HG02759 (cell line): ENCODE data around the gene TLNRD1.

ENCODE experiments used
- ATAC-seq: cut with Tn5 transposase; IDR thresholded peaks from one replicate; pipeline ENCODE4 v1.9.1; 2021; ENCODE audit warnings: mild to moderate bottlenecking, moderate library complexity; ENCODE audit not compliant: unreplicated experiment

Gene TLNRD1

DNA sequence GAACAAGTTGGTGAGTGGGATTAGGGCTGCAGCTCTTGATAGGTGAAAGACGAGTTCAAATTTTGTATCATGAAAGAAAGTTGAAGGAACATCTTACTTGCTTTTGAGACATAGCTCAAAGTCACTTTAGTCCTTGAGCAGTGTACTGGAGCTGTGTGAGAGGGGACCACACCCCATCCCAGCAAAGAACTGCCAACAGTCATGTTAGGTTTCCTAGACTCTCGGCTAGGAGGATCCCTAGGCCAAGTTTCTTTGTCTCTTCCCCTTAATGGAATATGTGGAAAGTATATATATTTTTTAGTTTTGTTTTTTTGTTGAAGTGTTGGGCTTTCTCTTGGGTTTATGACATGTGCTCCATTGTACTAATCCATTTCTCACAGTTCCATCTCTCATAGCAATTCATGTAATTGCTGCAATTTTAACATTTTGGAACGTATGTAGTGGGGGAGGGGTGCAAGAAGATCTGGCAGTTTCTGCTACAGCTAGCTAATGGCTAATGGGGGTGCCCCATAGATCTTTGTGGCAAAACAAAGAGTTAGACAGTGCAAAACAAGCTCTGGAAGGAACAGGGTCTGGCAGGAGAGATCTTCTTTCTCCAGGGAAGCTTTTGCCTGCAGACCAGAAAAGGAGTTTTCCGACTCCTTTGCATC lies 25.1 kb downstream of the TLNRD1 start:
- no peak for ATAC-seq

DNA sequence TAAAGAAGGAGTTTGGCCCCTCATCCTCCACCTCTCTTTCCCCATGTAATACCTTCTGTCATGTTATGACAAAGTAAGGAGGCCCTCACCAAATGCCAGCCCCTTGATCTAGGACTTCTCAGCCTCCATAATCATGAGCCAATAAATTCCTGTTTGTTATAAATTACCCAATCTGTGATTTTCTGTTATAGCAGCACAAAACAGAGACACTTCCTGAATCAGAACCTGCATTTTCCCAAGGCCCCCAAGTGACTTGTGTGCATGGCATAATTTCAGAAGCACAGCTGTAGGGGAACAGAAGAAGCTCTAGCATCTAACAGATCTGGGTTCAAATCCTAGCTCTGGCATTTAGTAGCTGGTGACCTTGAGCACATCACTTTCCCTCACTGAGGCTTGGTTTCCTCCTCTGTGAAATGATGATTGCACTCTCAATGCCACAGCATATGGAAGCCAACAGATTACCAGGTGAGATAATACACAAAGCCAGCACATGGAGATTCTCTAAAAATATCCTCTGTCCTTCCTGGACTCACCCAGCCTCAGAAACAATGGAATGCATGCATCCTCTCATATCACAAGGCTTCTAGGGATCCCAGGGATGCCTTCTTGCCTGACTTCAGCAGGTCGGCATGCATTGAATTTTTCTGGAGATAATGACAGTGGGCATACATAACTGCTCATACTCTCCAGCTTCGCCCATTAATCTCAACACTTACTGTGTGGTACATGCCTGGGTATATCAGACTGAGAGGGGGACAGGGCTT lies 26.3 kb downstream of the TLNRD1 start:
- ATAC-seq: no peak

DNA sequence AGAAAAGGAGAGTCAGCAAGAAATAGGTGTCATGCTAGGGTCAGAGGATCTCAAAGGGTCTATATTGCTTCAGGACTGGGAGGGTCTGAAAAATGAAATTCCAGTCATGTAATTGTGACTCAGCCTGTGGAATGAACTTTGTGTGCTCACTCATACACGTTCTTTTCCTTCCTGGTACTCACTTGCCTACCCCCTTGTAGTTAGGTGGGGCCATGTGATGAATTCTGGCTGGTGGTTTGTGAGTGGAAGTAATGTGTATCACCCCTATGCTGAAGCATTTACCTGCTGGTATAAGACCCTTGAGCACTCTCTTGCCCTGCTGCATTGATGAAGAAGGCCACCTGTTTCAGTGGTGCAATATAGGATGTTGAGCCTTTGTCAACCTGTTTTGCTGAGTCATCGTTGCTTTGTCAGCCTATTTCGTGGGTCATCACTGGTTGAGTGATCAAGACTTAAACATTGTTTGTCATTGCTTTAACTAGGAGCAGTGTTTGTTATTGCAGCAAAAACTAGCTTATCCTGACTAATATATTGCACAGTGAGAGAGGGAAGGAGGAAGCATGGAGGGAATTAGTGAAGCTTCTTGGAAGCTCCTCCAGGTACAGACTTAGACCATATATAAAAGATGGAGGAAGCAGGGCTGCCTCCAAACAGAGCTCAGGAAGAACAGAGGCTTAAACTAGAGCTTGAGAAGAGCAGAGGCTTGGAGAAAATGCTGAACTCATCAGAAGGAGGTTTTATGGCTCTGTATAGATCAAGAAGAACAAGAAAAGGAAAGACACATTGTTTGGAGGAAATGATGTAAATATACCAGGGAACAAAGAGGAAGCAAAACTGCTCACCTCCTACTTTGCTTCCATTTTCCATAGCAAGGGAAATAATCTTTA lies 28.9 kb downstream of the TLNRD1 start:
- no peak for ATAC-seq

DNA sequence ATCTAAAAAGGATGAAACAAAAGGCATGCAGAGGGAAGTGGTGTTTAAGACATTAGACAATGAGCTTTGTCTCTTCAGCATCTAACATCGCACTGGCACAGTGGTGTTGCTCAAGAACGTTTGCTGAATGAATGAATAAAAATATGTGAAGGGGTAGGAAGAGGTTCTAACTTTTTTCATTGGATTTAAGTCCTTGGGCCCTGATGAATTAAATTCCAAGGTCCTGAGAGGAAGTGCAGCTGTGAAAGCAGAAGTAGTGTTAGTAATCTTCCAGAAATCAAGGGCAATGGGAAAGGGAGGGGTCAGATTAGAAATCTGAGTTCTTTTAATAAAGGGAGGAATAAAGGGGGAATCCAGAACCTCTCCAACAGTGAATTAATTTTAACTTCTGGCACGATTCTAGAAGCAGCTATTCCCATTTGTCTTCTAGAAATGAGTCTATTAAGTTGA lies 29.6 kb downstream of the TLNRD1 start:
- ATAC-seq: no peak

DNA sequence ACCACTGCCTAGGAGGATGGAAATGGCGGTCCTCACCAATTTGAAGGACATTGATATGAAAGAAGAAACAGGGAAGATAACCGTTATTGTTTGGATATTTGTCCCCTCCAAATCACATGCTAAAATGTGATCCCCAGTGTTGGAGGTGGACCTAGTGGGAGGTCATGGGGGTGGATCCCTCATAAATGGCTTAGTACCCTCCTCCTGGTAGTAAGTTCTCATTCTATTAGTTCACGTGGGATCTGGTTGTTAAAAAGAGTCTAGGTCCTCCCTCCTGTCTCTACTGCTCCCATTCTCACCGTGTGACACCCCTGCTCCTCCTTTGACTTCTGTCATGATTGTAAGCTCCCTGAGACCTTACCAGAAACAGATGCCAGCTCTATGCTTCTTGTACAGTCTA lies 30.5 kb downstream of the TLNRD1 start:
- ATAC-seq: no peak

DNA sequence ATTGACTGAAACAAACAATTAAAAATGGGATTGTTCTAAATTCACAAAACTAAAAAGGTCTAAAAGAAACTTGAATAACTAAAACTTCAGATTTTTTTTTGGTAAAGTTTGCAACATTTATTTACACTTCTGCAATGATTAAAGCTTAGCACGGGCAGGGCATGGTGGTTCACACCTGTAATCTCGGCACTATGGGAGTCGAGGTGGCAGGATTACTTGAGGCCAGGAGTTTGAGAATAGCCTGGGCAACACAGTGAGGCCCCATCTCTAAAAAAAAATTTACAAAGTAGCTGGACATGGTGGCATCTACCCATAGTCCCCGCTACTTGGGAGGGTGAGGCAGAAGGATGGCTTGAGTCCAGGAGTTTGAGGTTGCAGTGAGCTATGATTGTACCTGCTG lies 31.6 kb downstream of the TLNRD1 start:
- ATAC-seq: no peak

DNA sequence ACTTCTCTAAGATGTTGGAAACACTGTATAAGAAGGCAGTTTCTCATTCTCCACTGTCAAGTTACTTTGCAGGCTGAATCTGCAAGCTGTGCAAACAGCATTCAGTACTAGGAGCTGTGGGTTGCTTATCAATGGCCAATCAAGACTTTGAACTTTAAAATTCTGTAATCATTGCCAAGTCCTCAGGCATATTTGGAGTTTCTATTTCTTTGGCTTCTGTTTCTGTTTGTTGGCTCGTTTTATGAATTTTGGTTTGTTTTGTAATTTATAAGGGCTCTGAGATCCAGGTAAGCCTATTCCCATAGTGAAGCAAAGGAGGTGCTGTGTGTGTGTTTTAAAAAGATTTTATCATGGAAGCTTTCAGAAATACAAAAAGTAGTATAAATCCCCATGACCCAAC lies 32.1 kb downstream of the TLNRD1 start:
- ATAC-seq: no peak

DNA sequence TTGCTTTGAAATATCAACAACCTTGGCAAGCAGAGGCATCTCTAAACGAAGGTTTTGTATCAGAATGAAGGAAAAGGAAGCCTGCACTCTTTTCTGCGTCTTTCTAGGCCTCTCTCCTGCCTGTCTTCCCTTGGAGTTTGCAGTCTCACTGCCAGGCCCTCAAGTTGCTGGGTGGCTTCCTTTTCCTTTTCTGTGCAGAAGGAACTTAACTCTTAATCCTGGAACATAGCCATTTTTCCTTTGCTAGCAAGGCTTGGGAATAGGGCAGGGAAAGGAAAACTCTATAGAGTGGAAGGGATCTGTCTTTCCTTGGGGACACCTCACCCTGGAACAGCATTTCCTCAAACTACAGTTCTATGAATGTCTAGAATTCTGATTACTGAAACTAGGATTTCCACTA lies 32.8 kb downstream of the TLNRD1 start:
- ATAC-seq: no peak

DNA sequence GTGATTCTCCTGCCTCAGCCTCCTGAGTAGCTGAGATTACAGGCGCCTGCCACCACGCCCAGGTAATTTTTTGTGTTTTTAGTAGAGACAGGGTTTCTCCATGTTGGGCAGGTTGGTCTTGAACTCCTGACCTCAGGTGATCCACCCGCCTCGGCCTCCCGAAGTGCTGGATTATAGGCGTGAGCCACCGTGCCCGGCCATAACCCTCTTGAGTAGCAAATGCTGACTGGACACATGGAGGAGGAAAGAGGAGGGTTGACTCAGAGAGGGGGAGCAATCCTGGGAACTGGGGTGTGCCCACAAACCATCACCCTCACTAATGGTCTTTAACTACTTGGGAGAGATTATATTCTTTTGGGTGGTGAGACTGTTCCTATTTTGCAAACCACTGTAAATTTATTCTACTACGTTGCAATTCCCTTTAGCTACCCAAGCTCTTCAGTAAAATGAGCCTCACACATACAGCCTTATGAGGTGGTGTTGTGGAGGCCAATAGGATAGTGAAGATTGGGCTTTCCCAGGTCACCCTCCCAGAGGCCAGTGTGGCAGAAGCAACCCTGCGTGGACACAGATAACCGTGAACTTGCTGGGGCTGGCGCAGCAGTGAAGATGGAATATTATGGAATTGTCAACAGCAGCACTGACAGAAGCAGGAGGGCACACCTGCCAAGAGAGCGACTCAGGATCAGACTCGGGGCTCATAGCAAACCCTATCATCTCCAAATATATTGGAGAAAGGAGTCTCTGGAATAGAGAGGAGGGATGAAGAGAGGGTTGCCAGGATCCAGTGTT lies 37.4 kb downstream of the TLNRD1 start:
- ATAC-seq: no peak

DNA sequence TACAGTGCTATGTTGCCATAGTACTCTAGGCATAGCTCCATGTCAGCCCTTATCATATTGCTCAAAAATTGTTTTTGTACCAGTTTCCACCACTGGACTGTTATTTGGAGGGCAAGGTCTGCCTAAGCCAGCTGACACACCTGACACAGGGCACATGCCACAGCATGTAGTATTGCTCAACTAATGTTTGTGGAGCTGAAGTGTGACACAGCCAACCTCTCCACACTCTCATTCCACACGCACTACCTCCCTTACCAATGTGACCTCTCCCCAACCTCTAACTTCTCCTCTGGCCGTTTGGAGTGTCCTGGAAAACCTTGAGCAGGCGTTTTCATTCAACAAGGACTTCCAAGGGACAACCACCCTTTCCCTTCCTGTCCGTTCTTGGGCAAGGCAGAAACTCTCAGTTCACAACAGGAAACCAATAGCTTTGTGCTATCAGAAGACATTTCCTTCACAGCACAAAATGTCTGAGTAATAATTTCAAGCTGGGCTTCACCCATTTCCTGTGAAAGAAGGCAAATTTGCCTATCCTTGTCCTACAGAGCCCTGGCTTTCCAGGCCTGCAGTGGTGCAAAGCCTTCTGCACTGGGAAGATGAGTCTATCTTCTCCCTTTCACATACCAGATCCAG lies 38.4 kb downstream of the TLNRD1 start:
- no peak for ATAC-seq

DNA sequence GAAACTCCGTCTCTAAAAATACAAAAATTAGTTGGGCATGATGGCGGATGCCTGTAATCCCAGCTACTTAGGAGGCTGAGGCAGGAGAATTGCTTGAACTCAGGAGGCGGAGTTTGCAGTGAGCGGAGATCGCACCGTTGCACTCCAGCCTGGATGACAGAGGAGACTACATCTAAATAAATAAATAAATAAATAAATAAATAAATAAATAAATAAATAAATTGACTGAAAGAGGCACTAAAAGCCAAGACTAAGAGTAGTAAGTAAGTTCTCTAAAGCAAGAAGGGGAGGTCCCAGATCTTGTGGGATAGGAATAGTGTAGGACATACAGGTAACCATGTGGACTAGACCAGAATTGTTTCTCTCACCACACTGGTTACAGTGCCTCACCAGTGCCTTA lies 40.0 kb downstream of the TLNRD1 start:
- no peak for ATAC-seq

DNA sequence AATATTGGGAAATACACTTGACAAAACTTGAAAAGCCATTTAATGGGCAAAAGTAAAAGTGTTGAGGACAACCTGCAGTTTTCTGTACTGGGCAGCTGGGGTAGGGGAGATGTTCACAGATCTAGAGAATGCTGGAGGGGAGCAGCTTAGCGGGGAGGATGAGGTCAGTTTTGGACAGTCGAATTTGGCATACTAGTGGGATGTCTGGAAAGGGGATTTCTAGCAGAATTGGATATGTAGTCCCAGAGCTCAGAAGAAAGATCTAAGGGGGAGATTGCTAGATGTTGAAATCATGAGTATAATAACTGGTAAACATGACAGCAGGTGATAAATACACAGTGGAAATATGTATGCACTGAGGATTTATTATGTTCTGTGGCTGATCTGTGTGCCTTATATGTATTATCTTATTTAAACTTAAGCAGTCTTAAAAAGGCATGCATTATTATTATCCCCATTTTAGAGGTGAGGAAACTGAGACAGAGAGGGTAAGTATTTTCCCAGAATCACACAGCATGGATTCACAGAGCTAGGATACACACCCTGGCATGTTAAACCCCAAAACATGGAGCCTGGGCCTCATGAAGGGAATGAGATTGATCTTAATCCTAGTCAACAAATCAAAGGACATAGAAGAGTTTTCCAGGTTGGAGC lies 42.7 kb downstream of the TLNRD1 start:
- ATAC-seq: no peak

DNA sequence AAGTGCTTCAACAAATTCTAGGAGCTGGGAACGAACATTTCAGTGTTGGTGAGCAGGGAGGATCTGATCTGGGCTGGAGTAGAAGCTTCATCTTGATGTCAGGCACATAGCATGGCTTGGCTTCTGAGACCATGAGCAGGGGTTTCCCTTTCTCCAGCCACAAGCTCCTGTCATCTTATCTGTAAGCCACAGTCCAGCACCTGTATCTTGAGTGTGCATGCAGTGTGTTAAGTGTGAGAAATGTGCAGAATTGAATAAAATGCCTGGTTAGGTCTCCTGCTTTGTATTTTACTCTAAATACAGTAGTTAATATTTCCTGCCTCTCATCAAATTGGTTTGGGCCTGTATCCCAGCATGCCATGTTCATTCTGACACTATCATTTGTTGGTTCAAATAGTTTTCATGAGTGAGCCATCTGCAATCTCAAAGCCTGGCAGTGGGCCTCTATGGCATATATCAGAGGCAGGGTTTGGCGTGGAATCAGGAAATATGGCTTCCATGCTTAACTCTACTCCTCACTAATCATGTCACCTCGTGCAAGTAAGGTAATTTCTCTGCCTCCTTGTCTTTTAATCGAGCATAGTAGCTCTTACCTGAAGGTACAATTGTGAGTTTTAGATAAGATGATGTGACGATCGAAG lies 43.3 kb downstream of the TLNRD1 start:
- ATAC-seq: no peak

DNA sequence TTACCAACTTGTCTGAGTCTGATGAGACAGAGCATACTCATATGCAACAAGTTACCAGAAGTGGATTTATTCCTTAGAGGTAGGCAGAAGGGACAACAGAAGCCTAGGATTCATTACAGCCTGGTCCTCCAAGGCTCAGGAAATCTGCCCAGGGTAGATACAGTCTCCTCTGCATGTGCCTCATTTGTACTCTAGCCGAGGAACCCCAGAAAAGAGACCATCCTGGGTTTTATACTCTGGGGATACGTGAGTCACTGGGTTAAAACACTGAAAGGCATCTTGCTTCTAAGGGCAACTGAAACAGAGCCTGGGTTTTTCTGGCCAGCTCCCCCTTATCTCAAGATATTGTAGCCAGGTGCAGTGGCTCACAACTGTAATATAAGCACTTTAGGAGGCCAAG lies 45.6 kb downstream of the TLNRD1 start:
- ATAC-seq: no peak

DNA sequence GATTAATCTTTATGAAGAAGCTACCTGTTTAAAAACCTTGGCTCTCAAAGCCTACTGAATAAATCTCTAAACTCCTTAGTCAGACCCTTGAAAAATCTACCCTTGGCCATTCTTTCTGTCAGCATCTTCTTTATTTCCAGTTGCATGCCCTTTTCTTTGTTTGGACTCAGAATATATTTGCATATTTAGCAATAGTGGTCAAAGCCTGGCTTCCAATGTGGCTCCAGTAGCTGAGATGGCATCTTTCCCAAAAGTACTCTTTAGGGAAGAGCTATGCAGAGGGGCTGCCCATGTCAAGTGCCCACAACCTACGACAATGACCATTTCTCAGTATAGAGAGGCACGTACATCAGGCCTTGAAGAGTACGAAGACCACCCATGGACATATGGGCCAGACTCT lies 47.2 kb downstream of the TLNRD1 start:
- ATAC-seq: no peak

DNA sequence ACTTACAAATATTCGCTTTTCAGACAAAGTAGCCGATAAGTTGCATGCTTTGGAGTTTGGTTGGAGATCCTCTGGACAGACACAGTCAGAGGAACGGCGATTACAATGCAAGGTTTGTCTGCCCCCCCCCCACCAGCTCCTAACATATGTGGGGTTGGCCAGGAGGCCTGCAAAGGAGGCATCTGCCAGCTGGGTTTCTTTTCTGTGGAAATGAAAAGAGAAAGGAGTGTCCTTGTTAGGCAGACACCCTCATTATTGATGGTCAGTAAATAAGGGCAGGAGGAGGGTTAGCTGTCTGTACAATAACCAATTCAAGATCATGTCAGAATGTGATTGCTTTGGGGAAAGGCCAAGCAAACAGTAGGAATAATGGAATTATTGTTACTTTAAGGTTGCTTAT lies 49.1 kb downstream of the TLNRD1 start:
- ATAC-seq: no peak

DNA sequence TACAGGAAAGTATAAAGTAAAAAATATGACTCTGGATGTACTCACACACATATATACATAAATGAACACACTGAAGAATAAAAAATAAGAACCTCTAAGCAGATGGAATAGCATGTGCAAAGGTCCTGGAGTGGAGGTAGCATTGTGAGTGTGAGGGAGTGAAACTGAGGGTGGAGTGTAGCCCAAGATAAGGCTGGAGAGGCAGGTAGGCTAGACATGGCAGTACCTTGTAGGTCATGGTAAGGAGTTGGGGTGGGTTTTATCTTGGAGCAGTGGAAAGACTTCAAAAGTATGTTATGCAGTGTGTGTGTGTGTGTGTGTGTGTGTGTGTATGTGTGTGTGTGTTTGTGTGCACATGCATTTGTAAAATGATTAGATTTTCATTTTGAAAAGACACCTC lies 49.5 kb downstream of the TLNRD1 start:
- no peak for ATAC-seq

DNA sequence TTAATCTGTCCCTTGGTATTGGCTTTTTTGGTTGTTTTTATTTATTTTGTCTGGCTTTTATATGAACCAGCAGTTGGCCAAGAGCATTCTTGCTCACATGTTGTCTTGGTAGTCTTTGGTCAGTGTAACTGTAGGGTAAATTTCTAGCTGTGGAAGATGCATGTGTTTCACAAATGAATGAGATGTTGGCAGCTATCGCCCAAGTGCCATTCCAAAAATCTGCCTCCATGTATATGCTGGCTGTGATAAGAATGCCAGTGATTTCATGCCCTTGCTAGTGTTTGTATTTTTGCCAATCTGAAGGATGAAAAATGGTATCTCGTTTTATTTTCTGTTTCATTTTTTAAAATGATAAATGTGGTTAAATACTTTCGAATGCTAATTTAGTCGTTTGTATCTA lies 50.1 kb downstream of the TLNRD1 start:
- ATAC-seq: no peak

DNA sequence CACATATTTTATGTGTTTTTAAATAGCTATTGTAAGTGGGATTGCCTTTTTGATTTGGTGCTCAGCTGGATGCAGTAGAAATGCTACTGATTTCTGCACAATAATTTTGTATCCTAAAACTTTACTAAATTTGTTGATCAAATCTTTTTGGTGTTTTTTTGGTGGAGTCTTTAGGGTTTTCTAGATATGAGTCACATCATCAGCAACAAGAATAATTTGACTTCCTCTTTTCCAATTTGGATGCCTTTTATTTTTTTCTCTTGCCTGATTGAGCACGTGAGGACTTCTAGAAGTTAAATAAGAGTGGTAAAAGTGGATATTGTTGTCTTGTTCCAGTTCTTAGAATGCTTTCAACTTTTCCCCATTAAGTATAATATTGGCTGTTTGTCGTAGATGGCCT lies 51.3 kb downstream of the TLNRD1 start:
- ATAC-seq: no peak
